Glutamatergic neuron (in vitro differentiated cells): ENCODE data around the gene MMS19. TPM values are rescaled to one million over a fixed set of nuclear protein-coding genes. Genes with fewer than 3 reads are reported as not detected.
A peak's percentile ranks its signal among the peaks of the same experiment; 100 is the strongest.

Experiments
- DNase-seq: peaks from one replicate; pipeline ENCODE4 v3.0.0; 2022
- H3K27ac Mint-ChIP-seq: one replicate; pipeline ENCODE4 v1.8.0; 2020; ENCODE audit warnings: mild to moderate bottlenecking, mixed read lengths, inconsistent platforms; ENCODE audit not compliant: unreplicated experiment
- H3K27me3 Mint-ChIP-seq: one replicate; pipeline ENCODE4 v1.8.0; 2020; ENCODE audit warnings: mild to moderate bottlenecking, moderate library complexity, mixed read lengths, inconsistent platforms; ENCODE audit not compliant: unreplicated experiment
- H3K36me3 Mint-ChIP-seq: one replicate; pipeline ENCODE4 v1.8.0; 2020; ENCODE audit warnings: mild to moderate bottlenecking, mixed read lengths, inconsistent platforms; ENCODE audit not compliant: unreplicated experiment
- H3K4me1 Mint-ChIP-seq: one replicate; pipeline ENCODE4 v1.8.0; 2020; ENCODE audit warnings: mild to moderate bottlenecking, low read depth, mixed read lengths, inconsistent platforms; ENCODE audit not compliant: unreplicated experiment
- H3K4me3 Mint-ChIP-seq: one replicate; pipeline ENCODE4 v1.8.0; 2020; ENCODE audit warnings: mild to moderate bottlenecking, mixed read lengths, inconsistent platforms; ENCODE audit not compliant: unreplicated experiment
- H3K9me3 Mint-ChIP-seq: one replicate; pipeline ENCODE4 v1.8.0; 2020; ENCODE audit warnings: mild to moderate bottlenecking, moderate library complexity, mixed read lengths, inconsistent platforms; ENCODE audit not compliant: unreplicated experiment
- total RNA-seq: library from RNA; stranded (reverse); fragmentation: NEBNext Ultra II Directional; extraction: Animal tissue kit (Norgen Biotek cat#: 25700); gene quantifications from one replicate; pipeline ENCODE4 v1.2.1, GENCODE V29; 2021; ENCODE audit not compliant: unreplicated experiment
- TF ChIP-seq, protein P1 (sequence below): fragments of 200-600 bp; sonication (generic); IDR thresholded peaks from one replicate; pipeline ENCODE4 v1.5.0; 2021; ENCODE audit not compliant: partially characterized antibody, unreplicated experiment

The MMS19 gene
- total RNA-seq, 1 donor from 2014 or later, result 139 TPM

DNA sequence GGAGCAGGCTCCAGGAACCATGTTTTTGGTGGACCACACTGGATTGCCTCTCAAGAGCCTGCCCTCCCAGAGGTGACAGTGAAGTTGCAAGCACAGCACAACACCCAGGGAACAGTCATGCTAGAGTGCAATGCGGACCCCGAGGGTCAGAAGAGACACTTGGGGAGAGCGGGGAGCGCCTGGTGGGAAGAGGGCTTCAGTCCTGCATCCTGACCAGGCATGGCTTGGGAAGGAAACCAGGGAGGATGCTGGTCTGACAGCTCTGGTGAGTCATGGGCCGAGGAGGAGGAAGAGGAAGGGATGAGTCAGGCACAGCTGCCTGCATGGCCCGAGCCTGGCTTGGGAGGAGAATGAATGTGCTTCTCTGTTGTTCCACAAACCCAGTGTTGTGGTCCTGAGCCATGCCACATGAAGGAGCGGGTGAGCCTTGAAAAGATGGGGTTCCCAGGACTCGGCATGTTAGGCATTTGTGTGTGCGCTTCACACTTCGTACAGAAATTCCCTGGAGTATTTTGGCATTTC lies 44.9 kb upstream of the MMS19 start:
- TF ChIP-seq, protein P1, sequence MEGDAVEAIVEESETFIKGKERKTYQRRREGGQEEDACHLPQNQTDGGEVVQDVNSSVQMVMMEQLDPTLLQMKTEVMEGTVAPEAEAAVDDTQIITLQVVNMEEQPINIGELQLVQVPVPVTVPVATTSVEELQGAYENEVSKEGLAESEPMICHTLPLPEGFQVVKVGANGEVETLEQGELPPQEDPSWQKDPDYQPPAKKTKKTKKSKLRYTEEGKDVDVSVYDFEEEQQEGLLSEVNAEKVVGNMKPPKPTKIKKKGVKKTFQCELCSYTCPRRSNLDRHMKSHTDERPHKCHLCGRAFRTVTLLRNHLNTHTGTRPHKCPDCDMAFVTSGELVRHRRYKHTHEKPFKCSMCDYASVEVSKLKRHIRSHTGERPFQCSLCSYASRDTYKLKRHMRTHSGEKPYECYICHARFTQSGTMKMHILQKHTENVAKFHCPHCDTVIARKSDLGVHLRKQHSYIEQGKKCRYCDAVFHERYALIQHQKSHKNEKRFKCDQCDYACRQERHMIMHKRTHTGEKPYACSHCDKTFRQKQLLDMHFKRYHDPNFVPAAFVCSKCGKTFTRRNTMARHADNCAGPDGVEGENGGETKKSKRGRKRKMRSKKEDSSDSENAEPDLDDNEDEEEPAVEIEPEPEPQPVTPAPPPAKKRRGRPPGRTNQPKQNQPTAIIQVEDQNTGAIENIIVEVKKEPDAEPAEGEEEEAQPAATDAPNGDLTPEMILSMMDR, result no peak
- Mint-ChIP-seq H3K4me3 (peak overlapping the region; percentile 82), H3K36me3 (no peaks in the 10 kb centered on the region), H3K27ac (peak overlapping the region; percentile 97), H3K9me3 (peaks cover 10% of the 10 kb centered on the region), H3K27me3 (peaks cover 9% of the 10 kb centered on the region), H3K4me1 (peaks cover 27% of the 10 kb centered on the region)
- DNase-seq, result no peak

DNA sequence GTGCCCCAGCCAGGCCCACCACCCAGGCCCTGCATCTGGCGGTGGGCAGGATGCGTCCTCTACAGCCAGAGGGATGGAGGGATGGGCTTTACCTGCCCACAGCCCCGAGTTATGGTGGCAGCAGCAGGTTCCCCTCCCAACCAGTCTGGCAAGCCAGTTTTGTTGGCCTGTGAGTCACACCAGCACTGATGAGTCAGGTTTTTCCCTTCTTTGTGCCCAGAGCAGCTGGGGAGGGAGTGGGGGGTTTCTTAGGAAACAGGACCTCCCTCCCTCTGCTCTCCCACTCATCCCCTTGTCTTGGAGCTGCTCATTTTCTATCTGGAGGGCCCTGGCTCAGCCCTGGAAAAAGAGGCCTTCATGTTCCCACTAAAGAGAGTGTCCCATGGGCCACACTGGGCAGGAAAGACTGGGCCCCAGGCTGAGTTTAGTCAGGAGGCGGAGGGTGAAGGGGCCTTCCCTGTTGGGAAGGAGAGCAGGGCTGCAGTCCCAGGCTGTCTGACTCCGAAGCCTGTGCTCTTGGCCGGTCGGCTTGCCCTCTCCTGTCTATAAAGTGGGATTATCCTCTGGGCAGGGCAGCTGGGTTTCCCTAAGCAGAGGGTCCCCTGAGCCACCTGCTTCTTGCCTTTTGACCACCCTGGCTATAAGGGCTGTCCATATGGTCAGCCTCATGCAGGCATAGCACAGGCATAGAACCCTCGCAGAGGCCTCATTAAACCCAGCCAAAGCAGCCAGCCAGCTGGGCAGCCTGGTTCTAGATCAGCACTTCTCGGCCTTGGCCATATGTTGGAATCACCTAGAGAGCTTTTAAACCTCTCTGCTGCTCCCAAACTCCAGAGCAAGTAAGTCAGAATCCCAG lies 44.2 kb upstream of the MMS19 start:
- Mint-ChIP-seq H3K27ac (peak overlapping the region; percentile 97), H3K27me3 (peaks cover 9% of the 10 kb centered on the region), H3K36me3 (no peaks in the 10 kb centered on the region), H3K9me3 (peaks cover 10% of the 10 kb centered on the region), H3K4me1 (peaks cover 23% of the 10 kb centered on the region), H3K4me3 (peak overlapping the region; percentile 82)
- TF ChIP-seq, protein P1, result no peak
- DNase-seq, result no peak

DNA sequence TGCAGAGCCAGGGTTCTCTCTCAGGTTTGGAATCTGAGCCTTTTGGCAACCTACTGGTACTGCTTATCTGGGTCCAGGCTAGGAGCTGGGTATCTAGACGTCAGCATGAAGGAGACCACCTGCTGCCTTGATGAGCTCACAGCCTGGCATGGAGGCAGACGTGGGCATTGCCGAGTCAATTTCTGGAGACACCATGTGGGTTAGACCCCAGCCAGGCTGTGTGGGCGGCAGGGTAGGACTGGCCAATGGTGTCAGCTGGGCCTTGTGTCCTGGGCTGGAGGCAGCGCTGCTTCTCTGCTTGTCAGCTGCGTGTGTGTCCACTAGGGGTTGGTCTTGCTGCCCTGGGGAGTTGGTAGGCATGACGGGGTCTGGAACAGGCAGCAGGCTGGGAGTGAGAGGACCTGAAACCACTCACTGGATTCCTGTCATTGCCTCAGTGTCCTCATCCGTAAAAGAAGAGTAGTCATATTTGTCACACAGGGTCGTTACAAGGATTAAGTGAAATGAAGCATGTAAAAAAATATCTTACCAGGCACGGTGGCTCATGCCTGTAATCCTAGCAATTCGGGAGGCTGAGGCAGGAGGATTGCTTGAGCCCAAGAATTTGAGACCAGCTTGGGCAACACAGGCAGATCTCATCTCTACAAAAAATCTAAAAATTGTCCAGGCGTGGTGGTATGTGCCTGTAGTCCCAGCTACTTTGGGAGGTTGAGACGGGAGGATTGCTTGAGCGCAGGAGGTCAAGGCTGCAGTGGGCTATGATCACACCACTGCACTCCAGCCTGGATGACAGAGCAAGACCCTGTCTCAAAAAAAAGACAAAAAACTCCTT lies 42.7 kb upstream of the MMS19 start:
- Mint-ChIP-seq H3K4me1 (peaks cover 15% of the 10 kb centered on the region), H3K36me3 (no peaks in the 10 kb centered on the region), H3K27me3 (peaks cover 9% of the 10 kb centered on the region), H3K9me3 (peaks cover 10% of the 10 kb centered on the region), H3K27ac (peak overlapping the region; percentile 20), H3K4me3 (peak overlapping the region; percentile 23)
- no peak for DNase-seq
- TF ChIP-seq, protein P1, result no peak

DNA sequence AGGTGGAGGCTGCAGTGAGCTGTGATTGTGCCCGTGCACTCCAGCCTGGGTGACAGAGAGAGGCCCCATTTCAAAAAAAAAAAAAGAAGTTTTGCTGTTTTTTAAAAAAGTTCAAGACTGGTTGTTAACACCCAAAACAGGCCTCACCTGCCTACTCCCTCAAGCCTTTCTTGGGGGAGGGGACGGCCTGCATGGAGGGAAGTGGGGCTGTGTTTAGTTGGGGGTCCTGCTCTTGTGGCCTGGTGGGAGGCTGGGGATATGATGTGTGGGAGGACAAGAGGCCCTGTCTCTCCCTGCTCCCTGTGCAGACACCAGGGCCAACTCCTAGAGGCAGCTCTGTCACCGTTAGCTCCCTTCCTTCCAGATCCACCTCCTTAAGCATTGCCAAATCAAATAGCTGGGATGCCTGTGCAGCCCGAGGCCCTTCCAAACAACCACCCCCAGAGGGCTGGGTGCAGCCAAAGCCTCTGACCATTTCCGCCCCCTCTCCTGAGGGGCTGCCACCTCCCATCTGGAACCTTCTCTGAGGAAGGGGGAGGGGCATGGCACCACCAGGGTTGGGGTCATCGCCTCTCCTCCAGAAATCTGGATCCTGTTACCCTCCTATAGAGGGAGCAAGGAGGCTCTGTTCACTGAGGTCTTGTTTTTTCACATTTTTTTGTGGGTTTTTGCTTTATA lies 41.4 kb upstream of the MMS19 start:
- H3K9me3 Mint-ChIP-seq, result peaks cover 10% of the 10 kb centered on the region
- TF ChIP-seq, protein P1, result no peak
- no peak overlapping the region for H3K4me3 Mint-ChIP-seq
- peaks cover 13% of the 10 kb centered on the region for H3K4me1 Mint-ChIP-seq
- peaks cover 9% of the 10 kb centered on the region for H3K27me3 Mint-ChIP-seq
- no peak overlapping the region for H3K27ac Mint-ChIP-seq
- no peak for DNase-seq
- H3K36me3 Mint-ChIP-seq, result no peaks in the 10 kb centered on the region
